Liver (tissue), 3 donors: ENCODE measurements around the gene U2AF1.
"Not testable (repeated sequence)": the region's sequence is repeated elsewhere in the genome, so short reads cannot be mapped to it uniquely, and the experiment has no call there.

Source experiments
- FOXA1 ChIP-seq: IDR thresholded peaks from 2 replicates; pipeline ENCODE4 v1.6.1; 2016; ENCODE audit warnings: antibody characterized with exemption
- FOXA2 ChIP-seq: IDR thresholded peaks from 2 replicates; pipeline ENCODE4 v1.6.1; 2016; ENCODE audit warnings: antibody characterized with exemption
- GABPA ChIP-seq, 2 donors: IDR thresholded peaks in 1 of 2; conservative IDR thresholded peaks in 1 of 2; 2 replicates each; pipeline ENCODE4 v1.6.1; 2016; ENCODE audit warnings: antibody characterized with exemption in 2 of 2, mild to moderate bottlenecking in 1 of 2, moderate library complexity in 1 of 2
- JUND ChIP-seq, 2 donors: IDR thresholded peaks; 2 replicates each; pipeline ENCODE4 v1.6.1; 2016; ENCODE audit warnings: antibody characterized with exemption in 2 of 2
- MAX ChIP-seq: IDR thresholded peaks from 2 replicates; pipeline ENCODE4 v1.6.1; 2016; ENCODE audit warnings: antibody characterized with exemption
- NR2F2 ChIP-seq: IDR thresholded peaks from 2 replicates; pipeline ENCODE4 v1.6.1; 2016; ENCODE audit warnings: antibody characterized with exemption
- RAD21 ChIP-seq, 2 donors: IDR thresholded peaks; 2 replicates each; pipeline ENCODE4 v1.6.1; 2016; ENCODE audit warnings: antibody characterized with exemption in 2 of 2, mild to moderate bottlenecking in 2 of 2
- REST ChIP-seq: IDR thresholded peaks from 2 replicates; pipeline ENCODE4 v1.6.1; 2016; ENCODE audit warnings: antibody characterized with exemption, mild to moderate bottlenecking
- SP1 ChIP-seq: IDR thresholded peaks from 2 replicates; pipeline ENCODE4 v1.6.1; 2018; ENCODE audit warnings: antibody characterized with exemption, mild to moderate bottlenecking
- TAF1 ChIP-seq: conservative IDR thresholded peaks from 2 replicates; pipeline ENCODE4 v1.6.1; 2016; ENCODE audit warnings: antibody characterized with exemption, mild to moderate bottlenecking
- YY1 ChIP-seq: IDR thresholded peaks from 2 replicates; pipeline ENCODE4 v1.6.1; 2016; ENCODE audit warnings: antibody characterized with exemption, mild to moderate bottlenecking
- TF ChIP-seq, protein P1 (sequence below): fragments of 150-350 bp; IDR thresholded peaks from 2 replicates; pipeline ENCODE4 v1.5.1; 2017; ENCODE audit warnings: improper control_type of control experiment, low read depth, low read length; ENCODE audit not compliant: missing input control
- TF ChIP-seq, protein P2 (sequence below): IDR thresholded peaks from 2 replicates; pipeline ENCODE4 v1.6.1; 2016; ENCODE audit warnings: antibody characterized with exemption
- TF ChIP-seq, protein P3 (sequence below): IDR thresholded peaks from 2 replicates; pipeline ENCODE4 v1.6.1; 2016; ENCODE audit warnings: antibody characterized with exemption
- donor health status: healthy.
- donor health status: healthy.

- TF ChIP-seq, protein P1, sequence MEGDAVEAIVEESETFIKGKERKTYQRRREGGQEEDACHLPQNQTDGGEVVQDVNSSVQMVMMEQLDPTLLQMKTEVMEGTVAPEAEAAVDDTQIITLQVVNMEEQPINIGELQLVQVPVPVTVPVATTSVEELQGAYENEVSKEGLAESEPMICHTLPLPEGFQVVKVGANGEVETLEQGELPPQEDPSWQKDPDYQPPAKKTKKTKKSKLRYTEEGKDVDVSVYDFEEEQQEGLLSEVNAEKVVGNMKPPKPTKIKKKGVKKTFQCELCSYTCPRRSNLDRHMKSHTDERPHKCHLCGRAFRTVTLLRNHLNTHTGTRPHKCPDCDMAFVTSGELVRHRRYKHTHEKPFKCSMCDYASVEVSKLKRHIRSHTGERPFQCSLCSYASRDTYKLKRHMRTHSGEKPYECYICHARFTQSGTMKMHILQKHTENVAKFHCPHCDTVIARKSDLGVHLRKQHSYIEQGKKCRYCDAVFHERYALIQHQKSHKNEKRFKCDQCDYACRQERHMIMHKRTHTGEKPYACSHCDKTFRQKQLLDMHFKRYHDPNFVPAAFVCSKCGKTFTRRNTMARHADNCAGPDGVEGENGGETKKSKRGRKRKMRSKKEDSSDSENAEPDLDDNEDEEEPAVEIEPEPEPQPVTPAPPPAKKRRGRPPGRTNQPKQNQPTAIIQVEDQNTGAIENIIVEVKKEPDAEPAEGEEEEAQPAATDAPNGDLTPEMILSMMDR: not testable (repeated sequence)
- TF ChIP-seq REST; RAD21 (IDR thresholded peaks at IDR 0.05); GABPA (IDR thresholded peaks at IDR 0.05 in 1 of 2, conservative IDR thresholded peaks at IDR 0.05 in 1 of 2); TAF1; FOXA1; FOXA2; NR2F2; SP1; MAX; JUND (IDR thresholded peaks at IDR 0.05); YY1: not testable (repeated sequence)
- TF ChIP-seq, protein P2, sequence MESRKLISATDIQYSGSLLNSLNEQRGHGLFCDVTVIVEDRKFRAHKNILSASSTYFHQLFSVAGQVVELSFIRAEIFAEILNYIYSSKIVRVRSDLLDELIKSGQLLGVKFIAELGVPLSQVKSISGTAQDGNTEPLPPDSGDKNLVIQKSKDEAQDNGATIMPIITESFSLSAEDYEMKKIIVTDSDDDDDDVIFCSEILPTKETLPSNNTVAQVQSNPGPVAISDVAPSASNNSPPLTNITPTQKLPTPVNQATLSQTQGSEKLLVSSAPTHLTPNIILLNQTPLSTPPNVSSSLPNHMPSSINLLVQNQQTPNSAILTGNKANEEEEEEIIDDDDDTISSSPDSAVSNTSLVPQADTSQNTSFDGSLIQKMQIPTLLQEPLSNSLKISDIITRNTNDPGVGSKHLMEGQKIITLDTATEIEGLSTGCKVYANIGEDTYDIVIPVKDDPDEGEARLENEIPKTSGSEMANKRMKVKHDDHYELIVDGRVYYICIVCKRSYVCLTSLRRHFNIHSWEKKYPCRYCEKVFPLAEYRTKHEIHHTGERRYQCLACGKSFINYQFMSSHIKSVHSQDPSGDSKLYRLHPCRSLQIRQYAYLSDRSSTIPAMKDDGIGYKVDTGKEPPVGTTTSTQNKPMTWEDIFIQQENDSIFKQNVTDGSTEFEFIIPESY: not testable (repeated sequence)
- TF ChIP-seq, protein P3, sequence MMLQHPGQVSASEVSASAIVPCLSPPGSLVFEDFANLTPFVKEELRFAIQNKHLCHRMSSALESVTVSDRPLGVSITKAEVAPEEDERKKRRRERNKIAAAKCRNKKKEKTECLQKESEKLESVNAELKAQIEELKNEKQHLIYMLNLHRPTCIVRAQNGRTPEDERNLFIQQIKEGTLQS: not testable (repeated sequence)
These were observed 31.2 kb downstream of the U2AF1 start for GRCh38 chr21:43076023-43076637.
